GM18873 (cell line): ENCODE data around the gene TRAPPC3.
"Not testable (repeated sequence)": the region's sequence is repeated elsewhere in the genome, so short reads cannot be mapped to it uniquely, and the experiment has no call there.

Experiments
- ATAC-seq: cut with Tn5 transposase; IDR thresholded peaks from one replicate; pipeline ENCODE4 v1.9.1; 2021; ENCODE audit warnings: mild to moderate bottlenecking, moderate library complexity, moderate number of reproducible peaks; ENCODE audit not compliant: unreplicated experiment, low FRiP score

Gene TRAPPC3

DNA sequence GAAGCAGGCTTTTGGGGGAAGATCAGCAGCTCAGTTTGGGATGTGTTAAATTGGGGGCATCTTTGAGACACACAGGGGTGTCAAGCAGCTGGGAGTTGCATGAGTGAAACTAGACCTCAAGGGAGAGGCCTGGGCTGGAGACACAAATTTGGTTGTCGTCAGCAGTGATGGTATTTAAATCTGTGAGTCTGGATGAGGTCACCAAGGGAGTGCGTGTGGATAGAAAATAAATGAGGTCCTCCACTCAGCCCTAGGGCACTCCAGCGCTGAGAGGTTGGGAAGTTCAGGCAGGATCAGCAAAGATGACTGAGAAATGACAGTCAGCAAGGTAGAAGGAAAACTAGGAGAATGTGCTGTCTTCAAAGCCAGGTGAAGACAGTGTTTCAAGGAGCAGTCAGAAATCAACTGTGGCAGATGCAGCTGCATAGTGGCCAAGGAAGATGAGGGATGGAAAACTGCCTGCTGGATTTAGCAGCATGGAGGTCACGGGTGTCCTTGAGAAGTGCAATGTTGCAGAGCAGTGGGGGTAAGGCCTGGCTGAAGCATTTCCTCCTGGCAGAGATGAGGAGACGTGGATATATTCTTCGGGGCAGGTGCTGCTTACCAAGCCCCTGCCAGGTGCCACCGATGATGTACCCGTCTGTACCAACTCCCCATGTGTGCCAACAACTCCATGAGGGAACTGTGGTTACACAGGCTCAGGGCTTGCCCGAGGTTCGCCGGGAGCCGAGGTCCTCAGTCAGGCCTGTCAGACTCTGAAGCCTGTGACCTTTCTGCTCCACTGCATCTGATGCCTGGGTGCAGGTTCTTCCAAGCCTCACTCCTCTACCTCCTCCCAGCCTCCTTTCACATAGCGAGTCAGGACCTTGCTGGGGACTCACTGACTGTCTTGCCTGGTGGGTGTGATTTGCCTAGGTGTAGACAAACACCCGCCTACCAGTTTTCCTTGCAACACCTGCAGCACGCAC, 17.9 kb upstream of the TRAPPC3 start:
- ATAC-seq = no peak

DNA sequence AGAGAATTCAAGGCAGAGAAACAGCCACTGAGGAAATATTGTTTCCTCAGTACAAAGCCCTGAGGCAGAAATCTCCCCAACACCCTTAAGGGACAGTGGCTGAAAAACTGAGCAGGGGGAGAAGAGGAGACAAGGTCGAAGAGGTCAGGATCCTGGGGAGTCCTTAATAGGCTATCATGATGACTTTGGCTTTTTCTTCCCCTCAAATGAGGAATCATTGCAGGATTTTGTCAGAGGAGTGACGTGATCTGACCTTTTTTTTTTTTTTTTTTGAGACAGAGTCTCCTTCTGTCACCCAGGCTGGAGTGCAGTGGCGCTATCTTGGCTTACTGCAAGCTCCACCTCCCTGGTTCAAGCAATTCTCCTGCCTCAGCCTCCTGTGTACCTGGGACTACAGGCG, 16.9 kb upstream of the TRAPPC3 start:
- no peak for ATAC-seq

DNA sequence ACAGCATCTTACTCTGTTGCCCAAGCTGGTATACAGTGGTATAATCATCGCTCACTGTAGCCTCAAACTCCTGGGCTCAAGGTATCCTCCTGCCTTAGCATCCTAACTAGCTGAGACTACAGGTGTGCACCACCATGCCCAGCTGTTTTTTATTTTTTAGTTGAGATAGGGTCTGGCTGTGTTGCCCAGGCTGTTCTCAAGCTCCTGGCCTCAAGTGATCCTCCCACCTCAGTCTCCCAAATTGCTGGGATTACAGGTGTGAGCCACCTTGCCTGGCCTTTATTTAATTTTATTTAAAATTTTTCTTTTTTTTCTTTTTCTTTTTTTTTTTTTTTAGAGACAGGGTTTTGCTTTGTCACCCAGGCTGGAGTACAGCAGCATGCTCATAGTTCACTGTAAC, 15.9 kb upstream of the TRAPPC3 start:
- ATAC-seq = no peak

DNA sequence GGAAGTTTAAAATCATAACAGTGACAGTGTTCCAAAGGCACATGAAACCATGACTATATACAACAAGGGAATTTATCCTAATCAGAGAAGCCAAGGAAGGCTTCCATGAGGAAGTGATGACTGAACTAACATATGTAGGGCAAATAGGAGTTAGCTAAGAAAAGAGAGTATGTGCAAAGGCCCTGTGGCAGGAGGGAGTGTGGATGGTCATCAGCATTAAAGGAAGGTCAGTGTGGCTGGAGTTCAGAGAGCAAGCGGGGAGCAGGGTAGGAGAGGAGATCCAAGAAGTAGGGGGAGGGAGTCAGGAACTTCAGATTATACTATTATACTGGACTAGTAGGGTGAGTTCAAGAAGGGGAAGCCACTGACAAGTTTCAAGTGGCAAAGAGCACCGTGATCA, 15.1 kb upstream of the TRAPPC3 start:
- ATAC-seq = no peak

DNA sequence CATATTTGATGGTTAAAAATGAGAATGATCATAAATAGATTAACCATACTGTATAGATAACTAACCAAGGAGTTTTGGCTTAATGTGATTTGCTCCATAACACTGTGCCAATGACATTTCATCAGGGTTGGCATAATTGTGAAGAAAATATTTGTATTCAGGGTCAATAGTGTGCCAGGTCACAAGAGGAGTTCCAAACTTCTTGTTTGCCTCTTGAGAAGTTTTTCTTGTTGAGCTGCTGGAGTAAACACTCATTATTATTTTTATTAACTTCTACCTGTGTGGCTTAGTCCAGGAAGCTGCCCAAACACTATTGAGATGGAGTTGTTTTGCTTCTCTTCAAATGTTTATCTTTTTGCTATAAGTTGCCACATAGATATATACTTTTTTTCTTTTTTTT, 14.1 kb upstream of the TRAPPC3 start:
- ATAC-seq = no peak

DNA sequence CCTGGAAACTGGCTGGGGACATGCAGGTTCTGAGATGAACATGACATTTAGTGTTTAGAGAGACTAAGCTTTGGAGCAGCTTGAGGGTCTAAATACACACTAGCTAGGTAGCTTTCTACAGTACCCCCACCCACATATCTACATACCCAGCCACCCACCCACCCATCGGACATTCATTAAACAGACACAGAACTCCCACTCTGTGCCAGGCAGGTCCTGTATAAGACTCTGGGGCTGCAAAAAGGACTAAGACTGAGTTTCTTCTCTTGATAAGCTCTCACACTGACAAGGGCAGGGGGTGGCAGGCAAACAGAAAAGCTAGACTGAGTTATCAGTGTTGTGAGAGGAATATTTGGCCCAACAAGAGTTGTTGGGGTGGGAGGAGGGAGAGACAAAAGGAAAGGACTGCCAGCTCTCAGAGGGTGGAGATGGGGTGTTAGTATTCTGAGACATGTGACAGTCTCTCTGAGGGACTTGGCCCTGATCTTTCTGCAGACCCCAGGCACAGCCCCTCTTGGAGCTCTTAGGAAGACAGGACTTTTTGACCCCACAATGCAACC, 13.5 kb upstream of the TRAPPC3 start:
- no peak for ATAC-seq

DNA sequence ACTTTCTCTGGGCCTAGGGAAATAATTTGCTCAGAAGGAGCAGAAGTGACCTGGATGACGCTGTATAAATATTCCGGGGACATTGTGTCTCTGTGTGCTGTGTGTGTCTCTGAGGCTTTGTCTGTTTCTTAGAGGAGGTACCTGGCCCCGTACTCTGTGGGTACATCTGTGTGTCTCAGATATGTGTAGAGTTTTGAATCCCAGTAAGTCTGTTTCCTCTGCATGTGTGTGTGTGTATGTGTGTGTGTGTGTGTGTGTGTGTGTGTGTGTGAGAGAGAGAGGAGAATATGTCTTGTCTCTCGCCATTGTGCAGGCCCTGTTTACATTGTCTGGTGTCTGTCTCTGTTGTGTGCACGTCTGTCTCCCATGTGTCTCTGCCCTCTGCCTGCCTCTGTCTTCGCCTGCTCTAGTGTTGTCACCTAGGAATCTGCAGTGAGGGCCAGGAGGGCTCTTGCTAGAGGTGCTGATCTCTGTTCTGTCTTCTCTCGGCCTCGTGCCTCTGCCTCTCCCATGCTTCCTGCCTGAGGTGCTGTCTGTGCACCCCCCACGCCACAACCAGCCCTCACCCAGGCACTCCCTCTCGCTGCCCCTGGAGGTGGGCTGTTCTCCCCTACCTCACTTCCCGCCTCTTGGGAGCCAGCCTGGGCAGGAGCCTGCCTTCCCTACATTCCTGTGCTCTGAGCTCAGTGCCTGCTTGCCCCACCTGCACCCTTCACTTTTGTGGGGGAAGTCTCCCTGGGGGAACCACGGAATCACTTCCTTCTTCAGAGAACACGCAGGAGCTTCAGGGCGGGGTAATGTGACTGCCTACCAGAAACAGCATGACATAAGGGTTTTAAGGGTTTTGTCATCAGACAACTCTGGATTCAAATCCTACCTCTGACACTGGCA, 12.6 kb upstream of the TRAPPC3 start:
- no peak for ATAC-seq

DNA sequence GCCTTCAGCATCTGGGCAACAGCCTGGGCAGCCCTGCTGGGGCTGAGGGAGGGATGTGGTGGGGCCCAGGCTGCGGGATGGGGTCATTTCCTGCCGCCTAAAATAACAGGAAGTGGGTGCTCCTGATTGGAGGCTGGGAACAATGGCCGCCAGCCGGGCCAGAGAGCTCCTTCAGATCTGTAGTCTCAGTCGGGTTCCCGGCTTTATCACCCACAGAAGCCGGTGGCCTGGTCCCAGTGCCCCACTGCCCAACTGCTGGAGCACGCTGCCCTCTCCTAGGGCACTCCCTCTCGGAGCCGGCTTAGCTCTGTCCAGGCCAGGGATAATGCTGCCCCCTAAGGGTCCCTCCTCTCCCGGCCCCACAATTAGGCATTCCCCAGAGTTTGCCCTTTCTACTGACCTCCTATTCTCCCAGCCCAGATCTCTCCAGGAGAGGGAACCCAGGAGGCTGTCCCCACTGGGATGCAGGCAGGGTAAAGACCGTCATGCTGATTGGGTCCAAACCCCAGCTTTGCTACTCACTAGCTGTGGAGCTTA, 11.7 kb upstream of the TRAPPC3 start:
- ATAC-seq = no peak

DNA sequence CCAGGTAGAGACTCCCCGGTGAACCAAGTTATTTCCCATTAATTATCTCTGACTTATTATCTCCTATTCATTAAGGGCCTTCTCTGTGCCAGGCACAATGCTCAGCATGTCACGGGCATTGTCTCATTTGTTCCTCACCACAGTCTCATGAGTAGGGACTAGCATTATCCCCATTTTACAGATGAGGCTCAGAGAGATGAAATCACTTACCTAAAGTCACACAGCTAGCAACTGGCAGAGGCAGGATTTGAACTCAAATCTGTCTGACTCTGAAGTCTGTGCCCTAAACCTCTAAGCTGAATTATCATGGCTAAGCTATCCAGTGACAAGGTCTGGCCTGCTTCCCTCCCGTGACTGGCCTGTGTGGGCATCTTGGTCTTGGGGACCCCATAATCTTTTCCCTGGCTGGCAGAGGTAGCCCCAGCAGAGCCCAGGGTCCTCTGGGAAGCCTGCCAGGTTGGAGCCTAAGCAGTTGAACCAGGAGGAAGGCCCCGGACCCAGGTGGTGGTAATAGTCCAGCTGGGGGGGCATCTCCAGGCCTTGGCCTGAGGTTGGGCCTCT, 11.2 kb upstream of the TRAPPC3 start:
- ATAC-seq = no peak

DNA sequence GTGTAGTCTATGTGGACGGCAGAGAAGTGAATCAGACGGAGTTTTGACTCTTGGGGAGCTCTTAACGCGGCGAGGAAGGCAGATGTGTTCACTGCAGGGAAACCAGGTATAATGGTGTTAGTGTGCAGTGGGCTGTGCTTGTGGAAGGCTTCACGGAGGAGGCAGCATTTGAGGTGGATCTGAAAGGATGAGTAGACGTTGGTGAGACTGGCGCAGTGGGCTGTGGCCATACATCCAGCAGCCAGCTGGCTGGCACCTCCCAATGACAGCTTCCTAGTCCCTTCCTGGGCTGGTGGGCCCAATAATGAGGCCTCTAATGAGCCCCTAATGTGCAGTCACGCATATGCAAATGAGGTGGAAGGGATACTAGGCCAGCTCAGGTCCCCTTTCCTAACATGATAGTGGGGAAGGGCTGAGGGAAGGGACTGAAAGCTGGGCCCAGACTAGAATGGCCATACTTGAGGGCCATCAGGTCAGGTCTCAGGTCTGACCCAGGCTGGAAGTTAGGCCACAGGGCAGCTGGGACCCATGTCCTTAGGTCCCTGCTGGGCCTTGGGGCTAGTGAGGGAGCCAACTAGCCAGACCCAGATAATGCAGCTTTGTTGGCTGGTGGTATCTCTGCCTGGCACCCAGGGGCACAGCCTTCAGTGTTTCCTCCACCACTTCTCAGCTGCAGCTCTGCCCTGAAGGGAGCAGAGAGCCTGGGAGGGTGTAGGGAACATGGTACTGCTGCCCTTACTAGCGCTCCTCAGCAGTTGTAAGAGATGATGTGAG, 10.5 kb upstream of the TRAPPC3 start:
- no peak for ATAC-seq

DNA sequence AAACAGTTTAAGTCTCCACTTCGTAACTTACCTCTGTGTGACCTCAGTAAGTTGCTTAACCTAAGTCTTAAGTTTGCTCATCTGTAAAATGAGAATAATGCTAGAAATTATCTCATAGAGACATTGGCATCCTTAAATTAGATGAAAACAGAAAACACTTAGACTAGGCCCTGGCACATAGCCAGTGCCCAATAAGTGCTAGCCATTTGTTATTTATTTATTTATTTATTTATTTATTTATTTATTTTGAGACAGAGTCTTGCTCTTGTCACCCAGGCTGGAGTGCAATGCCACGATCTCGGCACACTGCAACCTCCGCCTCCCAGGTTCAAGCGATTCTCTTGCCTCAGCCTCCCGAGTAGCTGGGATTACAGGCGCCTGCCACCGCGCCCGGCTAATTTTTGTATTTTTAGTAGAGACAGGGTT, 9.6 kb upstream of the TRAPPC3 start:
- not testable (repeated sequence) for ATAC-seq

DNA sequence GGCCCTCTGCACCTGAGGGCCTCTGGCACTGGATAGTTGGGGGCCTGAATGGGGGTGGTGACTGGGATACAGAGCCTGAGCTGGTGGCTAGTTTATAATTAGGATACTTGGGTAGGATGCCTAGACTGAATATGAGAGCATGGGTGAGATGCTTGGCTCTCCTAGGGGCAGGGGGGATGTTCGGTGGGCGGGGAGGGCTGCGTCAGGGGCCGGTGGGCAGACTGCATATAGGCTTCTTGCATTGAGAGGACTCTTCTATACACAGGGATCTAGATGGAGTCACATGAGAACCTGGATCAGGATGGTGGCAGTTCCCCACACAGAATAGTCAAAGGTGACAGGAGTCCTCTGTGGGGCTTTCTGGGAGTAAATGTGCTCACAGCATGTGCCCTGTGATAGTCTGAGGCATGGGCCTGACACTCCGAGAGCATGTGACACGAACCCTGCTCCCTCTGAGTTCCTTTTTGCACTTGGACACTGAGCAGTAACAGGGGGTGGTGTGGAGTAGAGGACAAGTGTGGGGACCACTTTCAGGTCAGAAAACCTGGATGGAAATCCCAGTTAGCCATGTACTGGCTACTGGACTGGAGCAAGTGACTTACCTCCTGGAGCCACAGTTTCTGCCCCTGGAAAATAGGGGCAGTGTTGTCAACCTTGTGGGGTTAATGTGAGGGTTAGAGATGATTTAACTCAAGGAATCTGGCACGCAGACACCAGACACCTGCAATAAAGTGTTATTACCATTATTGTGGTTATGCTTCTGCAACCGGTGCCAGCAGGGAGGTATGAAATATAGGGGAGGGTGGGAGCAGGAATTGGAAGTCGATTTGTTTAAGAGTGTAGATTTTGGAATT, 8.9 kb upstream of the TRAPPC3 start:
- ATAC-seq = no peak

DNA sequence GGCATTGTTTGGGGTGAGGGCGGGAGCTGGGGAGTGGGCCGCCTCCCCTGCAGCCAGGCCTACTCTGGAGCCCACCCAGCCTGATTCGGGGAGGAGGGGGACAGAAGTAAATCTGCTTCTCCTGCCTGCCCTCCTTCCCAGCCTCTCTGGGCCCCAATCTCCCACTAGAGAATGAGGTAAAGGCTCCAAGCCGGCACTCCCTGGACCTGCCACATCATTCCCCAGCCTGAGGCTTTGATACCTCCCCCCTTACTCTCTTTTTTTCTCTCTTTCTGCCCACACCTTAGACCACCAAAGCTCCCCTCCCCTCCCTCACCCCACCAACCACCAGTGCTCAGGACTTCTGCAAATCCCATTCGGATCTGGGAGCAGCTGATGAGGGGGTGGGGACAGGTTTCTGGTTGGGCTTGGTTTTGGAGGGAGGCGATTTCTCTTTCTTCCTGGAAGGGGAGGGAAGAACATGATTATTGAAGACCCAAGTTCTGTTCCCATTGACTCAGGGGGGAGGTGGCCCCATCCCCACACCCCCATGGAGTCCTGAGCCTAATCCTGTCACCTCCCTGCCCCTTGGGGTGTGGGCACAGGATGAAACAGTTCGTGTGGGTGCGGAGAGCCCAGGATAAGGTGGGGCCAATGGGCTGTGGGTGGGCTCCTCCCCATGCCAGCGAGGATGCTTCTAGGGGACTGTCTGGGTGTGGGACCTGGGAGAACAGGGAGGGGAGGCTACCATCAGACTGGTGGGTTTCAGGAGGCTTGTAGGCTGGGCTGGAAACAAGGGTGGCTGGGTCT, 8.0 kb upstream of the TRAPPC3 start:
- no peak for ATAC-seq

DNA sequence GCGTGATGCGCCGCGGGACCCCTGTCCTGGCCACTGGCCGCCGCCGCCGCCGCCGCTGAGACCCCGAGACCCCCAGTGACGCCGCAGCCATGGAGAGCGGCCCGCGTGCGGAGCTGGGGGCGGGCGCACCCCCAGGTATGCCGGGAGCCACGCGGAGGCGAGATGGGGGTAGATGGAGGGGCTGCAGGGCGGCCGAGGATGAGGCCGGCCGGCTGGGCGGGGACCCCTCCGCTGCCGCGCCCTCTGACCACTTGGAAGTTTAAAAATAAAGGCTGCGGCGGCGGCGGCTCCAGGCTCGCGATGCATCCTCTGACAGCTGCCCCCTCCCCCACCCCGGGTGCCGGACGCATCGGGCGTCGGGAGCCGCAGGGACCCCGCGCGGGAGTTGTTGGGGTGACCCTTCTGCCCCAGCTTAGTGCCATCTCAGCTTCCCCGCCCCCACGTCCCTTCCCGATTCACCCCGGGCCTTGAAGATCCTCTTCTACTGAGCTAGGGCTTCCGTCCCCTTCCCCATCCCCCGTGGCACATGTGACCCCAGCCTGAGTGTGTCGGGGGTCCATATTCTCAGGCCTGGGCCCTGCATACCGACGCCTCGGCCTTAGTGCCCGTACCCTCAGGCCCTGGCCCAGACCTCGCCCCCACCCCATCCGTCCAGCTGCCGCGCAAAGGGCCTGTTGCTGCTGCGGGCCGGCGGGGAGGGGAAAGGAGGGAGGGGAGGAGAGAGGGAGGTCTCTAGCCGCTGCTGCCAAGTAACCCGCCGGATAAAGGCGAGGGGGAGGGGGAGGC, 7.2 kb upstream of the TRAPPC3 start:
- ATAC-seq = no peak

DNA sequence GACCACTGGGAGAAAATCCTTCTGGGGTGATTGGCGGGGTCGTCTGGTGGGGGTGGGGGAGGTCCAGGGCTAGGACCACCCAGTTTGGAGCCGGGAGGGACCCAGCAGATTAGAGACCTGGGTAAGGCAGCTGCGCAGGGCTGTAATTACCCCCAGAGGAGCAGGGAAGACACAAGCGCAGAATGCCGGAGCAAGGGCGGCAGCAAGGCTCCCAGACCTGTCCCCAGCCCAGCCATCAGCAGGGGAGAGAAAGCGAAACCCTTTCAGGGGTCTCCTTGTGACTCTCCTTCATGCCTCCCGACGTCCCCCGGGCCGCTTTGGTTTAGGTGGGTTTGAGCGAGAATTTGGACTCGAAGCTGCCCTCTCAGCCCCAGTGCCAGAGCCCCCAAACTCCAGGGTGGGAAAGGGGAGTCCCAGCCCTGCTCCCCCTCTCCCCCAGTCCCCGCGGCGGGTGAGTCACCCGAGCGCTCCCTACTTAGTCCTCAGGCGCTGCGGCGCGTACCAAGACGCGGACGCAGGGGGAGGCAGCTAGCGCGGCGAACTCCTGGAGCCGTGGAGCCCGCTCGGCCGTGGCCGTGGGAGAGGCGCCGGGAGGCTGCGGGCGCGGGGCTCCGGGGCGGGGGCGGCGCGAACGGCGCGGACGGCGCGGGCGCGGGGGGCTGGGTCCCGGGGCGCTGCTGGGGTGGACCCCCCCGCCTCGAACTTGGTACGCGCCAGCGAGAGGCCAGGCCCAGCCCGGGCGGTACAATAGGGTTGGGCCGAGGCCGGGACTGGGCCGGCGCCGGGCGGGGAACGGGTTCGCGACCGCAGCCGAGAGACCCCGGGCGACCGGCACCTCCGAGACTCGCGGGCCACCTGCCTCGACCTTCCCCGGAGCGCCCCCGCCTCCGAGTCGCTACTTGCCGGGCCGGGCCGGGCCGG, 6.4 kb upstream of the TRAPPC3 start, which contains the start of gene MAP7D1:
MAP7D1 (plus strand) TSS at position 753 of the 921 bp plus-strand sequence. CDS start 258 bp downstream, outside the sequence.
- ATAC-seq = no peak
